Measurements from ENCODE around the gene FAM168B. TPM values are rescaled to one million over a fixed set of nuclear protein-coding genes. Genes with fewer than 3 reads are reported as not detected.

The FAM168B gene, protein sequence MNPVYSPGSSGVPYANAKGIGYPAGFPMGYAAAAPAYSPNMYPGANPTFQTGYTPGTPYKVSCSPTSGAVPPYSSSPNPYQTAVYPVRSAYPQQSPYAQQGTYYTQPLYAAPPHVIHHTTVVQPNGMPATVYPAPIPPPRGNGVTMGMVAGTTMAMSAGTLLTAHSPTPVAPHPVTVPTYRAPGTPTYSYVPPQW
- 104 and 119 TPM in 2 replicates for total RNA-seq

DNA sequence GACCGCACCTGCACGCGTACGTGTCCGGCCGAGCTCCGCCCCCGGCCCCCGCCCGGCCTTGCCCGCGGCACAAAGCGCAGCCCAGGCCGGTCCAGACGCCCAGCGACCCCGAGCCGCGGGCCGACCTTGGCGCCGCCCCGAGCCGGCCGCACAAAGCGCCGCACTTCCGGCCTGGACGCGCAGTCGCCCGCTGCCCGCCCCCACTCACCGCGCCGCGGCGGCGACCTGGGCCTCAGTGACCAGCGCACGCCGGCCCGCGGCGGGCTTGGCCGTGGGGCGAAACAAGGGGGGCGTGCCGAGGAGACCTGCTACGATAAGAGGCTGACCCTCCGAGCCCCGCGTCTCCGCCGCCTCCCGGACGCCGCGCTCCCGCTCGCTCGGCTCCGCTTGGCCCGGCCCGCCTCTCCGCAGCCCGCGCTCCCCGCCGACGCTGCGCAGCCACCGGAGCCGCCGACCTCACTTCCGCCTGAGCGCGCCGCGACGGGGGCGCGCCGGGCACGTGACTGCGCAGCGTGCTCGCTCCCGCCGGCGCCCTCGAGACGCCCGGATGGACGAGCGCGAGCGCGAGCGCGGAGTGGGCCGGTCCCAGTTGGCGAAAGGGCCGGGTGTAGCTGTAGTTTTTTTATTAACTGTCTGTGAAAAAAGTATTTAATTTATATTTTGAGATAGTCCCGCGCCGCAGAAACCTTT, at the start of gene FAM168B:
TSS of gene FAM168B (minus strand) at position 455 of the 690 bp plus-strand sequence. CDS start 10,814 bp downstream, outside the sequence.

DNA sequence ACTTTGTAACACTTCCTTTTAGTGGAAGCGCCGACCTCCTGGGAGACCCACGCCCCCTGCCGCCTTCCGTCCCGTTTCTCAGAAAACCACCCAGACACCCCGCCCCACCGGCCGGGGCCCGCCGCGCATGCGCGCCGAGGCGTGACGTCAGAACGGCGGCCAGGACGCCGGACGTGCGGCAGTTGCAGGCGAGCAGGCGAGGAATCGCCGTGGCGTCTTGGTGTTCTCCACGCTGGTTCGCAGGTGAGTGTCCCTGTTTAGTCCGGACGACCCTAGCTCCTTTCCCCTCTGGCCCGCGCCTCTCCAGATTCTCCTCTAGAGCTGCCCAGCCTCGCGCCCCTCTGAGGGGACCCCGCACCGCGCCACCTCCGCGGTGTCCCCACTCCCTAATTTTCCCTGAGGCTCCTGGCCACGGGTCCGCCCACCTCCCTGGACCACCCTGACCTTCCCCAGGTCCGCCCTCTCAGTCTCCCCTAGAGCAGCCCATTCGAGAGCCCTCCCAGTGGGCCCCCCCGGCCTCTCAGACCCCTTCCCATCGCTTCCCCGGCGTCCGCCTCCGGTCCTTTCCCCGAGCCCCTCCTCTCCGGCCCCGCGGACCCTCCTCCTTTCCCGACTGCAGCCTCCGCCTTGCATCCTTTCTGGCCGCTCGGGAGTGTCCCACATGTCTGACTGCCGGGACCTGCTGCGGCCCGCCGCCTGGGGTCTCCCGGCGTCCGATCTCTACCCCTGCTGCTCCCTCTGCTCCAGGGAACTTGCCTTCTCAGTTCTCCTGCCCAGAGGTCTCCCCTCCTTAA, 12.1 kb upstream of the FAM168B start, which contains the start of gene PLEKHB2:
TSS of gene PLEKHB2 (plus strand) at position 181 of the 794 bp plus-strand sequence. CDS start 15,606 bp downstream, outside the sequence.

Other genes with a start within 250 kb of the FAM168B start
- gene PLEKHB2, start 11.9 kb upstream of the FAM168B start, total RNA-seq, result 117 and 153 TPM in 2 replicates
- under 0.01 TPM in 1 of 2 replicates, not detected in the other for gene POTEE, start 116.1 kb upstream of the FAM168B start, total RNA-seq

All from smooth muscle cell of the umbilical artery (primary cell).